SH-SY5Y (cell line): ENCODE measurements around the gene TYSND1.

Experiments
- GATA2 ChIP-seq: IDR thresholded peaks from 2 replicates; pipeline ENCODE4 v1.6.1; 2011; ENCODE audit warnings: mild to moderate bottlenecking, low read depth, low read length
- GATA3 ChIP-seq: IDR thresholded peaks from 2 replicates; pipeline ENCODE4 v1.6.1; 2011; ENCODE audit warnings: low read depth, mild to moderate bottlenecking, low read length, moderate library complexity

- TF ChIP-seq GATA2 (no peak), GATA3 (no peak)
These were observed 19.9 kb upstream of the TYSND1 start for GRCh38 chr10:70166394-70166793.
